ENCODE measurements around the gene KRTAP4-1.

DNA sequence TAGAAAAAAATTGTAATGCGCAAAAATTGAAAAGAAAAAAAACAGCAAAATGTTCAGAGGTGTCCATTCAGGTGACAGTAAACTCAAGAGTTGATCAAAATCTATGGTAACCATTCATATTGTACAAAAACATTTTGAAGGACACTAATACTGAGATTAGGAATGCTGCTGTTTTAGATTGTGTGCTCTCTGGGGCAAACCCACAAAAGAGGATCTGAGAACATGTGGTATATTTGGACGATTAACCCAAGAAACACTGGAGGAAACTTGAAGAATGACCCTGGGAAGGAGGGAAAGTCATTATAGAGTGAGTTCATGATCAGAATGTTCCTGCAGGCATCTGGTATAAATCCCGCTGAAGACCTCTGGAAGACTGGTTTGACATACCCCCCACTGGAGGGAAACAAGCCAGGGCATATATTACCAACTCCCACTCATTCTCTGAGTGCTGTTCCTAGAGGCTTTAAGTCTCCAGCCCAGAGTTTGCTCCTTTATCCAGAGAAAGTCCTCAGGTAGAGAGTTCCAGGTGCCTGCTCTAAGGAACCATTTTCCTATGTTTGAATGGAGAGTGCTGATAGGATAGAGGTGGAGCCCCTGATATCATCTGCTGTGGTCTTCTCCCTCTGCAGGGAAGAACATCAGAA is 7.8 kb downstream of the KRTAP4-1 start:
- TF ChIP-seq EZH2 (IDR thresholded peaks at IDR 0.05): no peak
- TF ChIP-seq CTCF (IDR thresholded peaks at IDR 0.05): no peak
- TF ChIP-seq EZH2phosphoT487 (IDR thresholded peaks at IDR 0.05): no peak

Data from neural progenitor cell (in vitro differentiated cells).